ENCODE data around the gene RASGRP1.

Gene RASGRP1

DNA sequence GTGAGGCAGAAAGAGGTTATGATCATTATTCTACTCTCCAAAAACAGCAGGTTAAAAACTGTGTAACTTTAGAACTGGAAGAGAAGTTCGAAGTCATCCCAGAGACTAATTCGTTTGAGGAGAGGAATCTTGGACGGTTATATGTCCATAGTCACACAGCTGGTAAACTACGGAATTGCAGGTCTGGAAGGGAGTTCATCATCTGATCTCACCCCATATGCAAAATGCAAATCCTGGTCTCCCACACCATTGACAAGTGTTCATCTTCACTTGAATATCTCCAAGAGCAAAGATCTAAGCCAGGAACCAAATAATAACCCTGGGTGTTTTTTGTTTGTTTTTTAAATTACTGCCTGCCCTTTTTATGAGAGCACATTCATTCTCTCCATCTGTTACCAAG lies 57.6 kb downstream of the RASGRP1 start:
- no peak overlapping the region for H3K27ac ChIP-seq
- TF ChIP-seq, protein P1, sequence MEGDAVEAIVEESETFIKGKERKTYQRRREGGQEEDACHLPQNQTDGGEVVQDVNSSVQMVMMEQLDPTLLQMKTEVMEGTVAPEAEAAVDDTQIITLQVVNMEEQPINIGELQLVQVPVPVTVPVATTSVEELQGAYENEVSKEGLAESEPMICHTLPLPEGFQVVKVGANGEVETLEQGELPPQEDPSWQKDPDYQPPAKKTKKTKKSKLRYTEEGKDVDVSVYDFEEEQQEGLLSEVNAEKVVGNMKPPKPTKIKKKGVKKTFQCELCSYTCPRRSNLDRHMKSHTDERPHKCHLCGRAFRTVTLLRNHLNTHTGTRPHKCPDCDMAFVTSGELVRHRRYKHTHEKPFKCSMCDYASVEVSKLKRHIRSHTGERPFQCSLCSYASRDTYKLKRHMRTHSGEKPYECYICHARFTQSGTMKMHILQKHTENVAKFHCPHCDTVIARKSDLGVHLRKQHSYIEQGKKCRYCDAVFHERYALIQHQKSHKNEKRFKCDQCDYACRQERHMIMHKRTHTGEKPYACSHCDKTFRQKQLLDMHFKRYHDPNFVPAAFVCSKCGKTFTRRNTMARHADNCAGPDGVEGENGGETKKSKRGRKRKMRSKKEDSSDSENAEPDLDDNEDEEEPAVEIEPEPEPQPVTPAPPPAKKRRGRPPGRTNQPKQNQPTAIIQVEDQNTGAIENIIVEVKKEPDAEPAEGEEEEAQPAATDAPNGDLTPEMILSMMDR (conservative IDR thresholded peaks at IDR 0.05) = no peak

DNA sequence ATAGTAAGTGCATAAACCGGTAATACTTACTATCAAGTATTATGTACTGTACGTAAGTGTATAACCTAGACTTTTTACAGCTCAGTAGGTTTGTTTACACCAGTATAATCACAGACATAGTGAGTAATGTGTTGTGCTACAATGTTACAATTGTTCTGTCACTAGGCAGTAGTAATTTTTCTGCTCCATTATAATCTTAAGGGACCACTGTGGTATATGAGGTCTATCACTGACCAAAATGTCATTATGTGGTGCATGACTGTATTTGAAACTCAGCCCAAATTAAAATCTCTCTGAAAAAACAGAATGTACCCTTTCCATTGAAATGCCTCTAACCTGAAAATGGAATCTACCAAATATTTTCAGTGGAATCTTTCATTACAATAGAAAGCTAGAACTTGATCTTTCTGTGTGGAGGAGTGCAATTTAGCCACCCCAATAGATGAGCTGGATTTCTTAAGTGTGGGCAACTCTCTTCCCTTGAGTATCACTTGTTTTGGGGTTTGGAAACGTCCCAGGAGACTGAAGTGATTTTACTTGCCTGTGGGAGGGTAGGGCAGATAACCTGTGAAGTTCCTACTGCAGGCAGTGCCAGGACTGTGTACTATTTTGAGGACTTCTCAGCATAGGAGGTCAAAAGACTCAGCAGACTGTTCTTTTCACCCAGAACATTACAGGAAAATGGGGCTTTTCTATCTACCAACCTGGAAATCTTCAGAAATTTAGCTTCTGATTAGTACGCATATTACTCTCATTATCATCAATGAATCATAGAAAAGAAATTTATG lies 59.7 kb downstream of the RASGRP1 start:
- no peak overlapping the region for H3K27ac ChIP-seq
- TF ChIP-seq, protein P1 (conservative IDR thresholded peaks at IDR 0.05) = no peak

DNA sequence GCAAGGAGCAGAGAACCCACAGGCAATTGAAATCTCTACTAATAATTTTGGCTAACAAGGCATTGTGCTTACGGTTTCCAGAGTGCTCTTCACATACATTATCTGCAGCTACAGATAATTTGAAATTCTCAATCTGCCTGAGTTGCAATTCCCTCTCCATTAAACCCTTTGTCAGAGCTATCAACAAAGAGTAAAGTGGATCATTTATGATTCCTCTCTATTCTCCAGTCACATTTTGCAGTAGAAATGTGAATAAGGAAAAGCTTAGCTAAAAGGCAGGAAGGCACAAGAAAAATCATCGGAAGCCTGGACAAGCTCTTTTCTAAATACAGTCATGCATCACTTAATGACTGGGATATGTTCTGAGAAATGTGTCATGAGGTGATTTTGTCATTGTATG lies 61.1 kb downstream of the RASGRP1 start:
- TF ChIP-seq, protein P1 (conservative IDR thresholded peaks at IDR 0.05) = no peak
- H3K27ac ChIP-seq = no peak overlapping the region

DNA sequence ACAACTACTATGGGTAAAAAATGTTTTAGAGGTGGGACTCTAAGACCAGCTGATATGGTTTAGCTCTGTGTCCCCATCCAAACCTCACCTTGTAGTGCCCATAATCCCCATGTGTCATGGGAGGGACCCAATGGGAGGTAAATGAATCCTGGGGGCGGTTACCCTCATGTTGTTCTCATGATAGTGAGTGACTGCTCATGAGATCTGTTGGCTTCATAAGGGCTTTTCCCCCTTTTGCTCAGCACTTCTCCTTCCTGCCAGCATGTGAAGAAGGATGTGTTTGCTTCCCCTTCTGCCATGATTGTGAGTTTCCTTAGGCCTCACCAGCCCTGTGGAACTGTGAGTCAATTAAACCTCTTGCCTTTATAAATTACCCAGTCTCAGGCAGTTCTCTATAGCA lies 65.0 kb downstream of the RASGRP1 start:
- no peak overlapping the region for H3K27ac ChIP-seq
- TF ChIP-seq, protein P1 (conservative IDR thresholded peaks at IDR 0.05) = no peak

DNA sequence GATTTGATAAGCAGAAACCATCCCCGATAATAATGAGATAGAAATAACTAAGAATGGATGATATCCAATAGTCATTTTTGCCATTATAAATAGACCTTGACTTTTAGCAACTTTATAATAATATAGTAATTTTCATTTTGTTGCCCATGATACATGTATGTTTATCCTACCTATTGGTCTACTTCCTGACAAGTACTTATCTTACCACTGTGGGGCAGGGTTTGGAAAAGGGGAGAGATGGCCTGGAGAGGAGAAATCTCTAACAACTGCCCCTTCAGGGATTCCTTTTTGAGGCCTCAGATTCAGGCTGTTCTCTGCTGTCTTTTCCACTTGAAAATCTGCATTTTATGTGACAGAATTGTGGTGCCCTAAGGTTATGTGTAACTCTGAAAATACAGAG lies 68.5 kb downstream of the RASGRP1 start:
- TF ChIP-seq, protein P1 (conservative IDR thresholded peaks at IDR 0.05) = 0 out of 2 replicates have a peak, but pooled peaks have one; percentile 5
- no peak overlapping the region for H3K27ac ChIP-seq

DNA sequence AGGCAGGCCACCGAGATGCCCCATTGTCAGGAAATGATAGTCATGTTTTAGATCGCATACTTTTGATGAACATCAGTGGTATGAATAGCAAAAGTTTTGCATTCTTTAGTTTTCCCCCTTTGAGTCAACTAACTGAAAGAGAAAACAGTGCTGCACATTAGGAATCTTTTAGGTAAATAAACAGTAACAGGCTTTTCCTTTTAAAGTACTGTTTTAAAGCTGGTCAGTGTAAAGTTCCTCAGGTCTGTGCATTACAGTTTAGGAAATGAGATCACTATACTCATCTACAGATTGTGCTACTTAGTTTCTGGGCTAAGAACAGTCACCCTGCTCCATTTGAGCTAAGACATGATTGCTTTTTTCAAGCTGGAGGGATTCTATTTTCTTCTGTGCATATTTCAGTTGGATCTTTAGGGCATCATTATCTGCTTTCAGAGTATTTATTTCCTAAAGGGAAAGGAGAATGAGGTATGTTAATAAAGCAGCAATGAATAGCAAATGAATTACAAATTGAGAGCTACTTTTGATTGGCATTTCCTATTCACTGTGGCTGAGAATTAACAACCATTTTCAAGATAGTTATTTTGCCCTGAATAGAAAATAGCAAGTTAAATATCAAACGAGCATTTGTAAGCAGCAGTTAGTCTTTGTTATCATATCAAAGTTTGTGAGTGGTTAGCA lies 74.2 kb downstream of the RASGRP1 start:
- H3K27ac ChIP-seq = no peak overlapping the region

DNA sequence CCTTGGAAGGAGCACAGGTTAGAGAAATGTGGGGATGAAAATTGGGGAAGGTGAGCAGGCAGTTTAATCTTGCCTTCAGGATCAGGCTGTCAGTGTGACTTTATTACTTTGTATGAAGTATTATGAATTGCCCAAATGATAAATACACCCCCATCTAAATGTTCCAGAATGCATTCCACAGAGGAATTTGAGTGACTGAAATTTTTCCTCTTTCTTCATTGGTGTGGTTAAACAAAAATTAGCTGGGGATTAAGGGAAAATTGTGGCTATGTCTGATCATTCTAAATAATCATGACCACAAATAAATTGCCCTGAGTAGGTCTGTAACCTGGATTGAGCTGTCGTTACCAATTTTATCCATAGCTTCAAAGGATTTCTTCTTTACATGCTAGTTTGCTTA lies 77.2 kb downstream of the RASGRP1 start:
- TF ChIP-seq, protein P1 (conservative IDR thresholded peaks at IDR 0.05) = no peak
- no peak overlapping the region for H3K27ac ChIP-seq

More for the DNA sequence above, 74.2 kb downstream of the RASGRP1 start:
- TF ChIP-seq, protein P1 (conservative IDR thresholded peaks at IDR 0.05) = no peak

All from VCaP (cell line).